ENCODE results near the gene UQCRC1.

Gene UQCRC1

GRCh38 chr3:48598323-48599076 is 10.9 kb downstream of the UQCRC1 start:
- no peak for DNase-seq (ENCODE audit: low read depth)

- no peak for DNase-seq (ENCODE audit: low read depth)
Observed at GRCh38 chr3:48597408-48597800, 12.0 kb downstream of the UQCRC1 start.

- DNase-seq (ENCODE audit: low read depth) = no peak
Observed at GRCh38 chr3:48596676-48597407, 12.6 kb downstream of the UQCRC1 start.

- DNase-seq (ENCODE audit: low read depth) = no peak
Observed at GRCh38 chr3:48596157-48596556, 13.3 kb downstream of the UQCRC1 start.

GRCh38 chr3:48595526-48596121 is 13.8 kb downstream of the UQCRC1 start:
- DNase-seq (ENCODE audit: low read depth) = no peak

GRCh38 chr3:48595075-48595525 is 14.3 kb downstream of the UQCRC1 start, which contains the start of gene COL7A1:
Gene COL7A1 (minus strand): TSS chr3:48595329. CDS start chr3:48595159, 170 bp downstream.
- DNase-seq (ENCODE audit: low read depth) = no peak

- no peak for DNase-seq (ENCODE audit: low read depth)
Observed at GRCh38 chr3:48594417-48595049, 14.9 kb downstream of the UQCRC1 start.

GRCh38 chr3:48593337-48593736 is 16.1 kb downstream of the UQCRC1 start:
- DNase-seq (ENCODE audit: low read depth) = no peak

- DNase-seq (ENCODE audit: low read depth) = no peak
Observed at GRCh38 chr3:48592519-48593087, 16.8 kb downstream of the UQCRC1 start.

- DNase-seq (ENCODE audit: low read depth) = no peak
Observed at GRCh38 chr3:48591886-48592518, 17.4 kb downstream of the UQCRC1 start.

- no peak for DNase-seq (ENCODE audit: low read depth)
Observed at GRCh38 chr3:48591436-48591835, 18.0 kb downstream of the UQCRC1 start.

GRCh38 chr3:48588230-48588629 is 21.2 kb downstream of the UQCRC1 start:
- no peak for DNase-seq (ENCODE audit: low read depth)

- no peak for DNase-seq (ENCODE audit: low read depth)
Observed at GRCh38 chr3:48587686-48588085, 21.8 kb downstream of the UQCRC1 start.

- DNase-seq (ENCODE audit: low read depth) = no peak
Observed at GRCh38 chr3:48585411-48585810, 24.0 kb downstream of the UQCRC1 start.

GRCh38 chr3:48584836-48585235 is 24.6 kb downstream of the UQCRC1 start:
- DNase-seq (ENCODE audit: low read depth) = no peak

GRCh38 chr3:48581621-48582481 is 27.6 kb downstream of the UQCRC1 start:
- no peak for DNase-seq (ENCODE audit: low read depth)

- DNase-seq (ENCODE audit: low read depth) = no peak
Observed at GRCh38 chr3:48576647-48577046, 32.8 kb downstream of the UQCRC1 start.

- DNase-seq (ENCODE audit: low read depth) = no peak
Observed at GRCh38 chr3:48575366-48575765, 34.1 kb downstream of the UQCRC1 start.

- no peak for DNase-seq (ENCODE audit: low read depth)
Observed at GRCh38 chr3:48573973-48574585, 35.4 kb downstream of the UQCRC1 start.

GRCh38 chr3:48572517-48572916 is 36.9 kb downstream of the UQCRC1 start:
- no peak for DNase-seq (ENCODE audit: low read depth)

Data from stimulated activated CD8-positive, alpha-beta memory T cell treated with anti-CD3 and anti-CD28 coated beads, Interleukin-12 subunit alpha, Interleukin-12 subunit beta, amount 100 ng/mL, for 4 hours (primary cell).